Tibial nerve (tissue), 4 donors: Measurements from ENCODE around the gene PRKCE. TPM values are rescaled to one million over a fixed set of nuclear protein-coding genes. Genes with fewer than 3 reads are reported as not detected.

Source experiments
- DNase-seq, 2 donors: peaks; one replicate each; pipeline ENCODE4 v3.0.0-alpha.2; 2019; ENCODE audit warnings: low spot score in 2 of 2
- H3K27ac ChIP-seq, 4 donors: fragments of 200-600 bp; sonication (generic) in 3 of 4; one replicate each; pipeline ENCODE4 v1.5.1; 2017 to 2019; ENCODE audit warnings: mild to moderate bottlenecking in 1 of 4
- H3K27me3 ChIP-seq, 2 donors: fragments of 200-600 bp; sonication (generic) in 1 of 2; one replicate each; pipeline versions ENCODE4 v1.5.1 to v1.6.0; 2017 to 2019
- H3K36me3 ChIP-seq, 3 donors: fragments of 200-600 bp; sonication (generic); one replicate each; pipeline ENCODE4 v1.5.1; 2018 to 2019
- H3K4me1 ChIP-seq, 4 donors: fragments of 200-600 bp; sonication (generic) in 3 of 4; one replicate each; pipeline ENCODE4 v1.5.1; 2017 to 2019
- H3K4me3 ChIP-seq, 4 donors: fragments of 200-600 bp; sonication (generic) in 3 of 4; one replicate each; pipeline ENCODE4 v1.5.1; 2017 to 2019; ENCODE audit warnings: mild to moderate bottlenecking in 1 of 4, moderate library complexity in 1 of 4
- H3K9me3 ChIP-seq, 4 donors: fragments of 200-600 bp; sonication (generic) in 3 of 4; one replicate each; pipeline ENCODE4 v1.5.1; 2017 to 2019
- CTCF ChIP-seq, 5 experiments: fragments of 200-600 bp in 3 of 5; fragments of 450-650 bp in 2 of 5; sonication (generic) in 3 of 5; IDR thresholded peaks; one replicate each; pipeline ENCODE4 v1.5.1; 2016 to 2019; ENCODE audit warnings: antibody characterized with exemption in 5 of 5, mild to moderate bottlenecking in 3 of 5, moderate library complexity in 2 of 5
- EP300 ChIP-seq, 2 donors: sonication (generic); formaldehyde crosslinking; IDR thresholded peaks; one replicate each; pipeline ENCODE4 v1.6.1; 2017; ENCODE audit warnings: antibody characterized with exemption in 2 of 2, mild to moderate bottlenecking in 1 of 2
- POLR2A ChIP-seq, 2 donors: fragments of 450-650 bp; IDR thresholded peaks; one replicate each; pipeline ENCODE4 v1.6.1; 2017; ENCODE audit warnings: antibody characterized with exemption in 2 of 2, mild to moderate bottlenecking in 2 of 2, moderate library complexity in 2 of 2
- WGBS, 2 donors: methylation state at CpG; one replicate each; pipeline ENCODE4 v1.1.5; 2018; 5-methylcytosine and 5-hydroxymethylcytosine counted together
- total RNA-seq, 4 donors: library from RNA; depleted of rRNA; stranded (reverse); fragments of >200 nt; gene quantifications; one replicate each; pipeline ENCODE4 v1.1.0, GENCODE V29; 2016

The PRKCE gene
- total RNA-seq, 4 donors from 2014 or later = 14.4 to 22.4 (median 17.9) TPM

- Histone ChIP-seq H3K4me3 (no peak overlapping the region), H3K4me1 (peaks cover 0 to 21% (median 8%) of the 10 kb centered on the region in 4 donors), H3K9me3 (no peaks in the 10 kb centered on the region), H3K36me3 (peaks cover 0 to 14% (median 0%) of the 10 kb centered on the region in 3 donors), H3K27ac (no peak overlapping the region), H3K27me3 (no peaks in the 10 kb centered on the region)
- TF ChIP-seq CTCF (IDR thresholded peaks at IDR 0.05) (no peak), EP300 (IDR thresholded peaks at IDR 0.05) (no peak), POLR2A (IDR thresholded peaks at IDR 0.05) (no peak)
- DNase-seq = no peak
- 81 to 83% methylated on average over 12 of the region's 12 CpGs for WGBS, 2 donors
Measured at GRCh38 chr2:46184794-46185583, 533.5 kb downstream of the PRKCE start.

GRCh38 chr2:46187112-46187618 lies 535.7 kb downstream of the PRKCE start:
- no peaks in the 10 kb centered on the region for H3K9me3 ChIP-seq
- H3K27ac ChIP-seq = peak overlapping the region in 3 of 4 donors; percentile 21 to 84 (median 75)
- H3K36me3 ChIP-seq = peaks cover 0 to 14% (median 0%) of the 10 kb centered on the region in 3 donors
- TF ChIP-seq POLR2A (IDR thresholded peaks at IDR 0.05) (no peak), EP300 (IDR thresholded peaks at IDR 0.05) (peak in 1 of 2 donors; percentile 30)
- no peak for DNase-seq
- no peaks in the 10 kb centered on the region for H3K27me3 ChIP-seq
- peaks cover 0 to 21% (median 8%) of the 10 kb centered on the region in 4 donors for H3K4me1 ChIP-seq
- WGBS, 2 donors = 33 to 35% methylated on average over 6 of the region's 6 CpGs
- H3K4me3 ChIP-seq = peak overlapping the region in 2 of 4 donors; percentile 15 to 30

- no peak overlapping the region for H3K4me3 ChIP-seq
- H3K4me1 ChIP-seq = peaks cover 0 to 21% (median 8%) of the 10 kb centered on the region in 4 donors
- no peaks in the 10 kb centered on the region for H3K27me3 ChIP-seq
- H3K9me3 ChIP-seq = no peaks in the 10 kb centered on the region
- no peak for TF ChIP-seq CTCF (IDR thresholded peaks at IDR 0.05)
- no peak for TF ChIP-seq EP300 (IDR thresholded peaks at IDR 0.05)
- no peak for TF ChIP-seq POLR2A (IDR thresholded peaks at IDR 0.05)
- 72 to 80% methylated on average over 7 of the region's 7 CpGs for WGBS, 2 donors
- no peak for DNase-seq
- peak overlapping the region in 1 of 4 donors; percentile 26 for H3K27ac ChIP-seq
- peaks cover 0 to 14% (median 0%) of the 10 kb centered on the region in 3 donors for H3K36me3 ChIP-seq
Measured at GRCh38 chr2:46188041-46188716, 536.7 kb downstream of the PRKCE start.

- WGBS, 2 donors = 69% methylated on average over 4 of the region's 4 CpGs
- no peak overlapping the region for H3K27ac ChIP-seq
- TF ChIP-seq CTCF (IDR thresholded peaks at IDR 0.05) (no peak), EP300 (IDR thresholded peaks at IDR 0.05) (no peak), POLR2A (IDR thresholded peaks at IDR 0.05) (no peak)
- DNase-seq = no peak
- H3K36me3 ChIP-seq = no peaks in the 10 kb centered on the region
- H3K4me3 ChIP-seq = no peak overlapping the region
- H3K4me1 ChIP-seq = peaks cover 0 to under 1% (median under 1%) of the 10 kb centered on the region in 4 donors
- no peaks in the 10 kb centered on the region for H3K27me3 ChIP-seq
- H3K9me3 ChIP-seq = no peaks in the 10 kb centered on the region
Measured at GRCh38 chr2:46193356-46193755, 541.9 kb downstream of the PRKCE start.

- no peaks in the 10 kb centered on the region for H3K27me3 ChIP-seq
- TF ChIP-seq EP300 (IDR thresholded peaks at IDR 0.05) (no peak), POLR2A (IDR thresholded peaks at IDR 0.05) (no peak), CTCF (IDR thresholded peaks at IDR 0.05) (no peak)
- no peak for DNase-seq
- H3K9me3 ChIP-seq = no peaks in the 10 kb centered on the region
- no peaks in the 10 kb centered on the region for H3K4me1 ChIP-seq
- no peaks in the 10 kb centered on the region for H3K36me3 ChIP-seq
- no peak overlapping the region for H3K4me3 ChIP-seq
- H3K27ac ChIP-seq = no peak overlapping the region
- WGBS, 2 donors = 54 to 66% methylated on average over 3 of the region's 3 CpGs
Measured at GRCh38 chr2:46193855-46194254, 542.4 kb downstream of the PRKCE start.
